Measurements from ENCODE around the gene STYXL1. TPM values are rescaled to one million over a fixed set of nuclear protein-coding genes. Genes with fewer than 3 reads are reported as not detected.

STYXL1 gene
- total RNA-seq, 1 donor from 2014 or later = 35.3 TPM

- DNase-seq (ENCODE audit: low spot score in 2 of 2, unreplicated experiment in 2 of 2) = peak; percentile 94 to 96
- peaks cover 11% of the 10 kb centered on the region for H3K4me1 Mint-ChIP-seq
- no peaks in the 10 kb centered on the region for H3K9me3 Mint-ChIP-seq
- no peak for TF ChIP-seq CTCF (IDR thresholded peaks at IDR 0.05; ENCODE audit: unreplicated experiment)
- peaks cover 24% of the 10 kb centered on the region for H3K36me3 Mint-ChIP-seq
- no peaks in the 10 kb centered on the region for H3K27me3 Mint-ChIP-seq (ENCODE audit: low read depth)
- H3K27ac Mint-ChIP-seq = peak within 1 kb of the TSS; percentile 64
- peak within 1 kb of the TSS; percentile 69 for H3K4me3 Mint-ChIP-seq
Measured at GRCh38 chr7:75994388-75995051, 53.3 kb downstream of the STYXL1 start, which contains the start of gene TMEM120A. TMEM120A (minus strand) TSS chr7:75994595; CDS start chr7:75994570, 25 bp downstream.

GRCh38 chr7:75993689-75994387, 54.0 kb downstream of the STYXL1 start:
- no peak overlapping the region for H3K27ac Mint-ChIP-seq
- peak overlapping the region; percentile 69 for H3K4me3 Mint-ChIP-seq
- no peak for DNase-seq (ENCODE audit: low spot score in 2 of 2, unreplicated experiment in 2 of 2)
- H3K9me3 Mint-ChIP-seq = no peaks in the 10 kb centered on the region
- TF ChIP-seq CTCF (IDR thresholded peaks at IDR 0.05; ENCODE audit: unreplicated experiment) = no peak
- H3K27me3 Mint-ChIP-seq (ENCODE audit: low read depth) = no peaks in the 10 kb centered on the region
- H3K36me3 Mint-ChIP-seq = peaks cover 21% of the 10 kb centered on the region
- H3K4me1 Mint-ChIP-seq = peaks cover 13% of the 10 kb centered on the region

- Mint-ChIP-seq H3K4me3 (no peak overlapping the region), H3K27me3 (ENCODE audit: low read depth) (no peaks in the 10 kb centered on the region), H3K27ac (no peak overlapping the region), H3K4me1 (peaks cover 13% of the 10 kb centered on the region), H3K36me3 (peaks cover 12% of the 10 kb centered on the region), H3K9me3 (no peaks in the 10 kb centered on the region)
- no peak for DNase-seq (ENCODE audit: low spot score in 2 of 2, unreplicated experiment in 2 of 2)
- TF ChIP-seq CTCF (IDR thresholded peaks at IDR 0.05; ENCODE audit: unreplicated experiment) = no peak
Measured at GRCh38 chr7:75992083-75992755, 55.6 kb downstream of the STYXL1 start.

GRCh38 chr7:75991531-75992082, 56.2 kb downstream of the STYXL1 start:
- Mint-ChIP-seq H3K36me3 (peaks cover 13% of the 10 kb centered on the region), H3K27me3 (ENCODE audit: low read depth) (no peaks in the 10 kb centered on the region), H3K9me3 (no peaks in the 10 kb centered on the region), H3K4me1 (peaks cover 13% of the 10 kb centered on the region), H3K4me3 (no peak overlapping the region), H3K27ac (no peak overlapping the region)
- TF ChIP-seq CTCF (IDR thresholded peaks at IDR 0.05; ENCODE audit: unreplicated experiment) = no peak
- DNase-seq (ENCODE audit: low spot score in 2 of 2, unreplicated experiment in 2 of 2) = no peak

- peaks cover 8% of the 10 kb centered on the region for H3K36me3 Mint-ChIP-seq
- H3K27me3 Mint-ChIP-seq (ENCODE audit: low read depth) = no peaks in the 10 kb centered on the region
- no peak for DNase-seq (ENCODE audit: low spot score in 2 of 2, unreplicated experiment in 2 of 2)
- H3K4me1 Mint-ChIP-seq = peaks cover 13% of the 10 kb centered on the region
- H3K27ac Mint-ChIP-seq = no peak overlapping the region
- no peak for TF ChIP-seq CTCF (IDR thresholded peaks at IDR 0.05; ENCODE audit: unreplicated experiment)
- H3K9me3 Mint-ChIP-seq = no peaks in the 10 kb centered on the region
- H3K4me3 Mint-ChIP-seq = no peak overlapping the region
Measured at GRCh38 chr7:75989500-75990388, 58.1 kb downstream of the STYXL1 start.
